C4-2B (cell line): Measurements from ENCODE around the gene PKN3.

ENCODE experiments used
- ZFX ChIP-seq: fragments of 450-650 bp; IDR thresholded peaks from 2 replicates; pipeline ENCODE4 v1.6.1; 2017
- TF ChIP-seq, protein P1 (sequence below): fragments of 450-650 bp; conservative IDR thresholded peaks from 2 replicates; pipeline ENCODE4 v1.5.1; 2017; ENCODE audit warnings: mild to moderate bottlenecking

DNA sequence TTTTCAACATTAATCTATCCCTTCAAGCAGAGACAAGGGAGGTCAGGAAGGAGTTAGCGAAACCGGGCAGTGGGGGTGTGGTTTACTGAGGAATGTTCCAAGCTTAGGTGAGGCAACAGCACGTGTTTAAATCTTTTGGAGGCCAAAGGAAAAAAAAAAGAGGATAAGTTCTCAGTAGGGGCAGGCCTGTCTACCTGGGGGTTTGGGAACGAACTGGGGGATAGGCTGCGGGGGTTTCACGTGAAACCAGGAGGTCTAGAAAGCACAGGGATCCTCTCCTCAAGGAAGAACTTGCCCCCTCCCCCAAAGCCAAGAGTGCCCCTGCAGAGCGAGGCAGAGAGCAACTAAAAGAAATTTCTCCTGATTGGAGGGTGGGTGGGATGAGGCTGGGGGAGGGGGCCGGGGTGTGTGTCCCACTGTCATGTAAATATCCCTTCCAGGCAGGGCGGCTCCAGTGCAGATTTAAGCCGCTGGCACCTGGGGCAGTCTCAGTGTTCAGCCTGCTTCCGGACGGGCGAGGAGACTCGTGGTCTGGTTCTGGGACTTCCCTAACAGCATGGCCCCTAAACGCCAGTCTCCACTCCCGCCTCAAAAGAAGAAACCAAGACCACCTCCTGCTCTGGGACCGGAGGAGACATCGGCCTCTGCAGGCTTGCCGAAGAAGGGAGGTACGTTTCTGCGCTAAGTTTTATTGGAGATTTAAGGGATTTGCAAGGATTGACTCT is 18.8 kb upstream of the PKN3 start:
- TF ChIP-seq, protein P1, sequence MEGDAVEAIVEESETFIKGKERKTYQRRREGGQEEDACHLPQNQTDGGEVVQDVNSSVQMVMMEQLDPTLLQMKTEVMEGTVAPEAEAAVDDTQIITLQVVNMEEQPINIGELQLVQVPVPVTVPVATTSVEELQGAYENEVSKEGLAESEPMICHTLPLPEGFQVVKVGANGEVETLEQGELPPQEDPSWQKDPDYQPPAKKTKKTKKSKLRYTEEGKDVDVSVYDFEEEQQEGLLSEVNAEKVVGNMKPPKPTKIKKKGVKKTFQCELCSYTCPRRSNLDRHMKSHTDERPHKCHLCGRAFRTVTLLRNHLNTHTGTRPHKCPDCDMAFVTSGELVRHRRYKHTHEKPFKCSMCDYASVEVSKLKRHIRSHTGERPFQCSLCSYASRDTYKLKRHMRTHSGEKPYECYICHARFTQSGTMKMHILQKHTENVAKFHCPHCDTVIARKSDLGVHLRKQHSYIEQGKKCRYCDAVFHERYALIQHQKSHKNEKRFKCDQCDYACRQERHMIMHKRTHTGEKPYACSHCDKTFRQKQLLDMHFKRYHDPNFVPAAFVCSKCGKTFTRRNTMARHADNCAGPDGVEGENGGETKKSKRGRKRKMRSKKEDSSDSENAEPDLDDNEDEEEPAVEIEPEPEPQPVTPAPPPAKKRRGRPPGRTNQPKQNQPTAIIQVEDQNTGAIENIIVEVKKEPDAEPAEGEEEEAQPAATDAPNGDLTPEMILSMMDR = no peak
- no peak for TF ChIP-seq ZFX
